ENCODE data around the gene SLC9A9. TPM values are rescaled to one million over a fixed set of nuclear protein-coding genes. Genes with fewer than 3 reads are reported as not detected.

The SLC9A9 gene
- total and polyA plus RNA-seq, 2 of the 8 experiments (the other 6 are each of a cell fraction or from before 2014, with no cell fraction given), result 0.48 to 1.1 TPM

DNA sequence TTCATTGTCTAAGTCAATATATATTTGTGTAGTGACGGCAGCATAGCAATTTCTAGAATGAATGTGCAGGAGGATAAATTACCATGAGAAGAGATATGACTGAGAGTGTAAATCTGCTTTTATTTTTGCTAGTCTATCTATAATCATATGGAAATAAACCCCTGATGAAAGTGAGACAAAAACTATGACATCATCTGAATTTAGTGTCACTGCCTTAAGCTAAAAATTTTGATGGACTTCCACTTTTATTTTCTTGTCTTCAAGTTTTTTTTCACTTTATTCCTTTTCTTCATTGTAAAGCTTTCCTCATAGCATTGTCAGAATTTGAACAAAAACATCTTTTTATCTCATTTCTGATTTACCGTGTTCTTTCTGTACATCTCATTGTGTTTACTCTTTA, 486.7 kb downstream of the SLC9A9 start:
- Histone ChIP-seq H3K4me2 (ENCODE audit: insufficient read depth in 1 of 2, low read depth in 2 of 2, low read length in 2 of 2) (no peak overlapping the region), H3K79me1 (ENCODE audit: low read depth, low read length) (no peaks in the 10 kb centered on the region)

More for the DNA sequence above, 486.7 kb downstream of the SLC9A9 start:
- FAIRE-seq (no peak), DNase-seq (ENCODE audit: low read depth in 1 of 2, low spot score in 2 of 2) (no peak)
- ChIA-PET POLR2A (ENCODE audit: partially characterized antibody) (no interaction called here), CTCF (ENCODE audit: partially characterized antibody) (no interaction called here)
- no peaks in the 10 kb centered on the region for H3K9me3 ChIP-seq (ENCODE audit: insufficient read depth in 2 of 2, low read depth in 1 of 2, low read length in 1 of 2)
- H3K4me1 ChIP-seq (replicated peaks in 1 of 4; ENCODE audit: control insufficient read depth in 3 of 4, insufficient read depth in 4 of 4, low read length in 3 of 4), result no peaks in the 10 kb centered on the region
- H2BK15ac ChIP-seq (ENCODE audit: low read length), result no peak overlapping the region
- no peaks in the 10 kb centered on the region for H3K23me2 ChIP-seq (ENCODE audit: low read depth, low read length)
- no peak overlapping the region for H3K4ac ChIP-seq (replicated peaks; ENCODE audit: insufficient read length, low read depth, low read length)
- no peak overlapping the region for H3K4me3 ChIP-seq (ENCODE audit: extremely low read depth in 1 of 4, insufficient read depth in 2 of 4, low read depth in 3 of 4, low read length in 4 of 4)
- no peak overlapping the region for H4K8ac ChIP-seq (ENCODE audit: extremely low read depth, insufficient read depth, low read length)
- no peak overlapping the region for H2BK5ac ChIP-seq (ENCODE audit: low read depth, low read length)
- H3K79me2 ChIP-seq (ENCODE audit: control insufficient read depth in 1 of 2, insufficient read depth in 2 of 2, low read length in 2 of 2), result no peaks in the 10 kb centered on the region
- TF ChIP-seq SUZ12 (IDR thresholded peaks at IDR 0.05; ENCODE audit: low read length) (no peak), TCF12 (IDR thresholded peaks at IDR 0.05; ENCODE audit: low read depth, low read length) (no peak), EGR1 (IDR thresholded peaks at IDR 0.05; ENCODE audit: borderline replicate concordance, low read depth, low read length) (no peak), SAP30 (IDR thresholded peaks at IDR 0.05; ENCODE audit: insufficient read depth, insufficient replicate concordance, low read length) (no peak), POU5F1 (IDR thresholded peaks at IDR 0.05; ENCODE audit: low read depth, low read length) (no peak), SIX5 (IDR thresholded peaks at IDR 0.05; ENCODE audit: low read depth, low read length) (no peak)
- H4K20me1 ChIP-seq (replicated peaks in 1 of 2; ENCODE audit: control insufficient read depth in 1 of 2, insufficient read depth in 2 of 2, low read length in 2 of 2), result no peaks in the 10 kb centered on the region
- no peak overlapping the region for H4K91ac ChIP-seq (replicated peaks; ENCODE audit: insufficient read length, low read length)
- H3K27me3 ChIP-seq (replicated peaks in 1 of 4; ENCODE audit: control insufficient read depth in 3 of 4, extremely low read depth in 1 of 4, insufficient read depth in 3 of 4, low read length in 3 of 4), result no peaks in the 10 kb centered on the region
- 85% methylated on average over 2 of the region's 2 CpGs; no CpG with 5 or more reads in 1 of the 2 experiments for WGBS, 2 experiments (ENCODE audit: extremely low coverage in 1 of 2, insufficient coverage in 1 of 2, insufficient read length in 1 of 2, insufficient replicate concordance in 2 of 2, low coverage in 1 of 2, low lambda C conversion rate in 2 of 2, missing lambda C conversion rate in 1 of 2)
- no peak overlapping the region for H2AFZ ChIP-seq (ENCODE audit: low read length)
- no peak overlapping the region for H3K56ac ChIP-seq (replicated peaks; ENCODE audit: insufficient read length, low read depth, low read length)
- H2AK5ac ChIP-seq (ENCODE audit: low read depth, low read length), result no peak overlapping the region
- no peak overlapping the region for H3K18ac ChIP-seq (ENCODE audit: extremely low read depth, low read length)
- H2BK120ac ChIP-seq (replicated peaks; ENCODE audit: low read depth, low read length), result no peak overlapping the region
- no peaks in the 10 kb centered on the region for H3K36me3 ChIP-seq (ENCODE audit: control insufficient read depth in 2 of 4, insufficient read depth in 4 of 4, low read length in 3 of 4)
- H3K27ac ChIP-seq (ENCODE audit: low read depth, low read length), result no peak overlapping the region
- no peak overlapping the region for H2BK20ac ChIP-seq (ENCODE audit: low read length)
- no peak overlapping the region for H4K5ac ChIP-seq (ENCODE audit: insufficient read length, low read depth, low read length)
- H2BK12ac ChIP-seq (ENCODE audit: low read depth, low read length), result no peak overlapping the region
- H3K9ac ChIP-seq (replicated peaks in 1 of 4; ENCODE audit: extremely low read depth in 1 of 4, low read depth in 3 of 4, low read length in 3 of 4), result no peak overlapping the region
- no peak overlapping the region for H3K14ac ChIP-seq (ENCODE audit: insufficient read length)
- H3K23ac ChIP-seq (ENCODE audit: insufficient read length), result no peak overlapping the region
